ENCODE results near the gene SLC22A5.

DNA sequence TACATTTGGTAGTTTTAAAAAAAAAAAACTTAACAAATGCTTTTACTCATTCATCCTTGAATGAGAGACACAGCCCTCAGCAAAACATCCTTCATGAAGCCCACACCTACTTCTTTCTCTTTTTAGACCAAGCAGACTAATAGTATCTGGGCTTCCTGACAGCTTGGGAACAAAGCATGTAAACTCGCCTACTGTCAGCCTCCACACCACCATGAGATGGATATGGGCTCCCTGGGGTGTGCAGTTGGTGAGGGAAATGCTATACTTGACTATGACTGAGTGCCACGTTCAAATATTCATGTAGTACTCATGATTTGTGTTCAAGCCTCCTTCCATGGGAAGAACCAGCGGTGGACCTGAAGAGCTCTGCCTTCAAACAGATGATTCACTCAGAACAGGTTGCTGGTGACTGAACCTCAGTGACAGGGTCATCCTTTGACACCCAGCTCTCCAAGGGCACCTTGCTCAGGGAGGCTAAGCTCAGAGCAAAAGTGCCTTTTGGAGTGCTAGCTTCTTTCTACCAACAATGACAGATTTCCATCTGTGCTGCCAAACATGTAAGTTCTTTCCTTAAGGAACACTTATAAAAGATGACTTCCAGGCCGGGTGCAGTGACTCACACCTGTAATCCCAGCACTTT, 36.8 kb downstream of the SLC22A5 start:
- TF ChIP-seq REST (IDR thresholded peaks at IDR 0.05; ENCODE audit: insufficient read depth in 1 of 2, low read depth in 2 of 2, low read length in 2 of 2) (no peak), TAF1 (IDR thresholded peaks at IDR 0.05; ENCODE audit: borderline replicate concordance, insufficient read depth, low read length) (no peak), POLR2AphosphoS5 (IDR thresholded peaks at IDR 0.05; ENCODE audit: low read depth, low read length) (no peak)
